HG02884 (cell line): Measurements from ENCODE around the gene OGDH.
A peak's percentile ranks its signal among the peaks of the same experiment; 100 is the strongest.
"Not testable (repeated sequence)": the region's sequence is repeated elsewhere in the genome, so short reads cannot be mapped to it uniquely, and the experiment has no call there.

Experiments used
- ATAC-seq: cut with Tn5 transposase; IDR thresholded peaks from one replicate; pipeline ENCODE4 v1.9.1; 2021; ENCODE audit warnings: mild to moderate bottlenecking, moderate library complexity; ENCODE audit not compliant: unreplicated experiment

Gene OGDH

DNA sequence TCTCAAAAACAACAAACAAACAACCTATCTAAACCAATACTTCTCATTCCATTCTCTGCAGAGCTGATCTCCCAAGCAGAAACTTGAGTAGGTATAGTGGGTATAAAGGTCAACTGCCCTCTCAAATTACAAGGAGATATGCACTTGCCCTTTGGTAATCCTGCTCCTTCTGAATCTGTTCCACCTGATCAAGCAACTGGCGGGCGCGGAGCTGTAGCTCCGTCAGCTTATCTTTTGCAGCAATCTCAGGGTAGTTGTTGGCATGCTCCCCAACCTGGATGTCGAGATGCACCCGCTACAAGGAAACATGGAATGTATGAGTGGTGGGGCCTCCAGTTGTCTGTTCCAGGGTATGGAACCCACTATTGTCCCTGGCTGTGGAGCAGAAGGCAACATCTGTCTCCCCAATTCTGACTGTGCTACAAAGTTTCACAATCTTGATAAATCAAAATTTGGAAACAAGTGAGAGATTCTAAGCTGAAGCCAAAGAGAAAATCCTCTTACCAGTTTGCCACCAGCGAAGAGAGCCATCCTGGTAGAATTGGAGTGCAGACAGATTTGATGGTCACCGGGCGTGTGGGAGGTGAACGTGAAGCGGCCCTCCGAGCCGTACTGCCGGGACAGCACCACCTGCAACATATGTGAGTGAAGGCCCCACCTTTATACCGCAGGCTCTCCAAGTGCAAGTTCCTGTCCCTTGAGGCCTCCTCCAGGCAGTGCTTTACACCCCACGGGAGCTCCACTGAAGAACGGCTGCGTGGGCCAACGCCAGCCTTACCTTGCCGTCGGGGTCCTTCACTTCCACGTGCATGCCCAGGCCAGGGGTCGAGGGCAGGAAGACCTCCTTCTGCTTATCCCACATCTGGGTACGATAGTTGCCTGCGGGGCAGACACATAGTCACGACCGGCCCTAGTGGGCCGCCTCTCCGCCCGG is 25.2 kb upstream of the OGDH start:
- ATAC-seq: peak; percentile 32

DNA sequence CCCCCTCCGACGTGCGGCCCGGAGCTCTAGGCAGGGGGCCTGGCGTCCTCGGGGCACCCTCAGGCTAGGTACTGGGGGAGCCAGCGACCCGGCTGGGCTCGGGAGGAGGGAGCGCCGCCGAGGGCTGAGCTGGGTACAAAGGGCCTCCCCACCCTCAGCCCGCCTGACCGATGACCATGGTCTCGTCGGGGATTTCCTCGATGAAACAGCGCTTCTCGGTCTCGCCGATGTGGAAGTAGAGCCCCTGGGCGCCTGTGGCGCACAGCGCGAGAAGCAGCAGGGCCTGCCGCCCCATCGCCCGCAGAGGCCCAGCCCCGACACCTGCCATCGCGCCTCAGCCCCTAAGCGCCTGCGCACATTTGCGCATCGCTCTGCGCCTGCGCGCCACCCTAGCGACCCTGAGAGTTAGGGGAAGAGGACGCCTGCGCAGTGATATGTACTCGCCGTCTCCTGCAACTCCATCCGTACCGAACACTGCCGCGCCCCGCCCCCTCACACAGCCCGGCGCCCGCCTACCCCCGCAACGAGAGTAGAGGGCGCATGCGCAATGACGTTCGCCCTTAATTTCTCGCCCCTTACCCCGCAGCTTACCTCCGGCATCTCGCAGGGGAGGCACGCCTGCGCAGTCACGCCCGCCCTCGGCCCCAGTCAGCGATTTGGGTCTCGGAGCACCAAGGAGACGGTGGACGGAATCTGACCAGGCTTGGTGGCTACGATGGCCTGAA is 24.4 kb upstream of the OGDH start, which contains the start of gene TMED4:
TSS of gene TMED4 (minus strand) at position 353 of the 725 bp plus-strand sequence. CDS start at position 328, 25 bp downstream.
- ATAC-seq: peak; percentile 76

DNA sequence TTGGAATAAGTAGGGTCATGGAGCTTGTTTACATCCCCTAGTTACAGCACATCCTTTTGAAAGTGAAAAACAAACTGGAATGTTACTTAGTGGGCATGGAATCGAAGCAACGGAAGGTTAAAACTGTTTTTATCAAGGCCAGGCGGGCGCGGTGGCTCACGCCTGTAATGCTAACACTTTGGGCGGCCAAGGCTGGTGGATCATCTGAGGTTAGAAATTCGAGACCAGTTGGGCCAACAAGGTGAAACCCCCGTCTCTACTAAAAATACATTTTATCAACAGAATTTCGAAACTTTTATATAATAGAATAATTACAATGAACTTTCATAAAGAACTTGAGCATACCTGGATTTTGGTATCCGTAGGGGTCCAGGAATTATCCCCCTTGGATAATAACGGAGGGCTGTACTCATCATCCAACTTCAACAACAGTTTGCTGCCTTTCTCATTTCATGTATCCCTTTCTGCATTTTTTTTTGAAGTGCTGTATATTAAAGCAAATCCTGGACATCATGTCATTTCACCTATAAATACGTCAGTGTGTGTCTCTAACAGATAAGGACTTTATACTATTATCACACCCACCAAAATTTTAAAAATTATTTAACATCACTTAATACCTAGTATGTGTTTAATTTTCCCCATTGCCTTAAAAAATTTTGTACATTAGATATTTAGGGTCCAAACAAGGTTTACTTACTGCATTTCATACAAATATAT is 23.1 kb upstream of the OGDH start:
- ATAC-seq: no peak

DNA sequence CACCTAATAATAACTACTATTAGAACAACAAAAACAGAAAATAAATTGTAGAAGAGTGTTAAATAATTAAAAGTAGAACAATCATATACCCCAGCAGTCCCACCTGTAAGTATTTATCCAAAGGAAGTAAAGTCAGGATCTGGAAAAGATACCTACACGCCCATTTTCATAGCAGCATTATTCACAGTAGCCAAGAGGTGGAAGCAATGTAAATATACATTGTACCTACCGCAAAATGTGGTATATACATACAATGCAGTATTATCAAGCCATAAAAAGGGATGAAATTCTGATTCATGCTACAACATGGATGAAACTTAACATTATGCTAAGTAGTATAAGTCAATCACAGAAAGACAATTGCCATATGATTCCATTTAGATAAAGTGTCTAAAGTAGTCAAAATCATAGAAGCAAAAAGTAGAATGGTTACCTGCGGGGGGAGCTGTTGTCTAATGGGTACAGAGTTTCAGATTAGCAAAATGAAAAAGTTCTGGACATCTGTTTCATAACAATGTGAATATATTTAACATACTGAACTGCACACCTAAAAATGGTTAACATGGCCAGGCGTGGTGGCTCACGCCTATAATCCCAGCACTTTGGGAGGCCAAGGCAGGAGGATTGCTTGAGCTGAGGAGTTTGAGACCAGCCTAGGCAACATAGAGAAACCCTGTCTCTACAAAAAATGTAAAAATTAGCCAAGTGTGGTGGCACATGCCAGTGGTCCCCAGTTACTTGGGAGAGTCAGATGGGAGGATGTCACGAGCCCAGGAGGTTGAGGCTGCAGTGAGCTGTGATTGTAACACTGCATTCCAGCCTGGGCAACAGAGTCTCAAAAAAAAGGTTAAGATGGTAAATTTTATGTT is 18.4 kb upstream of the OGDH start:
- no peak for ATAC-seq

DNA sequence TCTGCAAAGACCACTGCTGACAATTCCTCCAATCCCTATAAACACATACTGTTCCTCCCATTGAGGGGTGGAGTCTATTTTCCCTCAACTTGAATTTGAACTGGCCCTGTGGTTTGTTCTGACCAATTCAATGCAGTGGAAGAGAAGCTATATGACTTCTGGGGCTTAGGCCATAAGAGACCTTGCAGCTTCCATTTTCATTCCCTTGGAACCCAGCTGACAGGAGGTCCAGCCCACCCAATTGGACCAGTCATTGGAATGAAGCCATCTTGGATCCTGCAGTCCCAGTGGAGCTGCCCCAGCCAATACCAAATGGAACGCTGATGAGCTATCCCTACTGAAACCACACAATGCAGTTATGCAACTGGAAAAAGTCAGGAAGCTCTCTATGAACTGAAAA is 15.5 kb upstream of the OGDH start:
- ATAC-seq: no peak

DNA sequence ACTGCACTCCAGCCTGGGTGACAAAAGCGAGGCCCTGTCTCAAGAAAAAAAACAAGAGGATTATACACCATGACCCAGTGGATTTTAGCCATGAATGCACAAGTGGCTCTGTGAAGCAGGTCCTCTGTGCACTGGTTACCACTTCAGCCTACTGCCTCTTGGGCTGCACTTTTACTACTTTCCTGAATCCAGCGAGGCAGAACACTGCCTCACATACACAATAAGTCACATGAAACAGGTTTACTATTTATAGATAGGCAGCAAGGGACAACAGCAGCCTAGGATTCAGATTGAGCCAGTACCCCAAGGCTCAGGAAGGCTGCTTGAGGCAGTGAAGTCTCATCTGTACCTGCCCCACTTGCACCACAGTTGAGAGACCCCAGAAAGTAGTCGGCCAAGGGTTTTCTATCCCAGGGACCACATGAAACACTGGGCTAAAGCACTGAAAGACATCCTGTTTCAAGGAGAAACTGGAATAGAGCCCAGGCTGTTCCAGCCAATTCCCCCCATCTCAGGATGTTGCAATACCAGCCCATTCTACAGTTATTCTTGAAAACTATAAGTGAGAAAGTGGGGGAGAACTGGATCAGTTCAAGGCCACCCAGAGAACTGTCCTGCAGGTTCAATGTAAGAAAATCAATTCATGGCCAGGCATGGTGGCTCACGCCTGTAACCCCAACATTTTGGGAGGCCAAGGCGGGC is 10.3 kb upstream of the OGDH start:
- ATAC-seq: no peak

DNA sequence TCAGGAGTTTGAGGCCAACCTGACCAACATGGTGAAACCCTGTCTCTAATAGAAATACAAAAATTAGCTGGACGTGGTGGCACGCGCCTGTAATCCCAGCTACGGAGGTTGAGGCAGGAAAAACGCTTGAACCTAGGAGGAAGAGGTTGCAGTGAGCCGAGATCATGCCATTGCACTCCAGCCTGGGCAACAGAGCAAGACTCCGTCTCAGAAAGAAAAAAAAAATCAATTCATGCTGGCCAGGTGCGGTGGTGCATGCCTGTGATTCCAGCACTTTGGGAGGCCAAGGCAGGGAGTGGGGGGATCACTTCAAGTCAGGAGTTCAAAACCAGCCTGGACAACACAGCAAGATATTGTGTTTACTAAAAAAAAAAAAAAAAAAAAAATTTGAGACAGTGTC is 9.2 kb upstream of the OGDH start:
- not testable (repeated sequence) for ATAC-seq

DNA sequence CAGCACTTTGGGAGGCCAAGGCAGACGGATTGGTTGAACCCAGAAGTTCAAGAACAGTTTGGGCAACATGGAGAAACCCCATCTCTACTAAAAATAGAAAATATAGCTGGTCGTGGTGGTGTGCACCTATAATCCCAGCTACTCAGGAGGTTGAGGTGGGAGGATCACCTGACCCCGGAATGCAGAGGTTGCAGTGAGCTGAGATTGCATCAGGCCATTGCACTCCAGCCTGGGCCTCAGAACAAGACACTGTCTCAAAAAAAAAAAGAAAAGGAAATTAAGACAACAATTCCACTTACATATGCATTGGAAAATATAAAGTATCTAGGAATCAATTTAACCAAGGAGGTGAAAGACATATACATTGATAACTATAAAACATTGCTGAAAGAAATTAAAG is 7.2 kb upstream of the OGDH start:
- ATAC-seq: no peak

DNA sequence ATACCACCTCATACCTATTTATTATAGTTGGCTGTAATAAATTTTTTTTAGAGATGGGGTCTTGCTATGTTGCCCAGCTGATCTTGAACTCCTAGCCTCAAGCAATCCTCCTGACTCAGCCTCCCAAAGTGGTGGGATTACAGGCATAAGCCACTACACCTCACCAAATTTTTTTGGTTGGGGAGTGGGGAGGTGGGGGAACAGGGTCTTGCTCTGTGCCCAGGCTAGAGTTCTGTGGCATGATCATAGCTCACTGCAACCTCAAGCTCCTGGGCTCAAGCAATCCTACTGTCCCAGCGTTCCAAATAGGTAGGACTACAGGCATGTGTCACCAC is 3.9 kb upstream of the OGDH start:
- ATAC-seq: no peak

DNA sequence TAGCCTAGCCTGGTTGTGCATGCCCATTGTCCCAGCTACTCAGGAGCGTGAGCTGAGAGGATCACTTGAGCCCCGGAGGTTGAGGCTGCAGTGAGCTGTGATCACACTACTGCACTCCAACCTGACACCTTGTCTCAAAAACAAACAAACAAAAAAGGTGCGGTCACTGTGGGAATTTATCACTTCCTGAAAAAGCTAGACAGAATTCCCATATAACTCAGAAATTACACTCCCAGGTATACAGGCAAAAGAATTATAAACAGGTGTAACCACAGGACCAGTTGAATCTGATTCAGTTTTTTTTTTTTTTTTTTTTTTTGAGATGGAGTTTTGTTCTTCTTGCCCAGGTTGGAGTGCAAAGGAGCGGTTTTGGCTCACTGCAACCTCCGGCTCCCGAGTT is 3.2 kb upstream of the OGDH start:
- ATAC-seq: no peak

DNA sequence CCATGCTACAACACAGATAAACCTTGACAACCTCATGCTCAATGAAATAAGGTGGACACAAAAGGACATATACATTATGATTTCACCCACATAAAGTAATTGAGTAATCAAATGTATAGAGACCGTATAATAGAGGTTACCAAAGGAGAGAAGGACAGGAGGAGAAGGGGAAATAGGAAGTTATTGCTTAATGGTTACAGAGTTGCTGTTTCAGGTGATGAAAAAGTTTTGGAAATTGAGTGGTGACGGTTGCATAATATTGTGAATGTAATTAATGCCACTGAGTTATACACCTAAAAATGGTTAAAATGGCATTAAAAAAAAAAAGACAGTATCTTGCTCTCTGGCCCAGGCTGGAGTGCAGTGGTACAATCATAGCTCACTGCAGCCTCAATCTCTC is 1.5 kb upstream of the OGDH start:
- ATAC-seq: no peak

DNA sequence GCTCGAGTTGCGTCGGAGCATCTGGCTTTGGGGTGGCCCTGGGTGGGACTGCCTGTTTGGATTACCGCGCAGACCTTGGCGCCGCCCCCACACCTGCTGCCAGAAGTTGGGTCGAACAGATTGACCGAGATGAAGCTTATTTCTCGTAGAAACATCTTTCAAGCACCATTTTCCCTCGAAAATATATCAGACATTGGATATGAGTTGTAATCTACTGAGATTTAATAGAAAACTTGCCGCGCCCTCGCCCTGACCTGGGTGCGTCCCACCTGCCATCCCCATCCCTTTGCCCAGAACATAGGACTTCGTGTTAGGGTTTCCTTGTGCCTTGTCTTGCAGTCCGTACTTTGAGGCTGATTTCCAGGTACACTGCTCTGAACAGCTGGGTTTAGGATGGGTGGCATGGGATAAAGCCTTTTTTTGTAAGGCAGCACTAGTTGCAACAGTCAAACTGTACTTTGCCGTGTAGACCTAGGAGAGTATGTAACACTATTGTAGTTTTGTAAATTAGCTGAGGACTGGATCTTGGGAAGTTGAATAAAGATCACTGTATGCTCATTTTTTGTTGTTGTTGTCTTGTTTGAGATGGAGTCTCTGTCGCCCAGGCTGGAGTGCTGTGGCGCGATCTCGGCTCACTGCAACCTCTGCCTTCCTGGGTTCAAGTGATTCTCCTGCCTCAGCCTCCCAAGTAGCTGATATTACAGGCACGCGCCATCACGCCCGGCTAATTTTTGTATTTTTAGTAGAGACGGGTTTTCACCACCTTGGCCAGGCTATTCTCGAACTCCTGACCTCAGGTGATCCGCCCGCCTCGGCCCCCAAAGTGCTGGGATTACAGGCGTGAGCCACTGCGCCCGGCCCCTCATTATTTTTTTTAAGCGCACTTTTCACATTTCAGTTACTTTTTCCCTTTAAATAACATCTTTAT is 978 bp downstream of the OGDH start:
- ATAC-seq: no peak

DNA sequence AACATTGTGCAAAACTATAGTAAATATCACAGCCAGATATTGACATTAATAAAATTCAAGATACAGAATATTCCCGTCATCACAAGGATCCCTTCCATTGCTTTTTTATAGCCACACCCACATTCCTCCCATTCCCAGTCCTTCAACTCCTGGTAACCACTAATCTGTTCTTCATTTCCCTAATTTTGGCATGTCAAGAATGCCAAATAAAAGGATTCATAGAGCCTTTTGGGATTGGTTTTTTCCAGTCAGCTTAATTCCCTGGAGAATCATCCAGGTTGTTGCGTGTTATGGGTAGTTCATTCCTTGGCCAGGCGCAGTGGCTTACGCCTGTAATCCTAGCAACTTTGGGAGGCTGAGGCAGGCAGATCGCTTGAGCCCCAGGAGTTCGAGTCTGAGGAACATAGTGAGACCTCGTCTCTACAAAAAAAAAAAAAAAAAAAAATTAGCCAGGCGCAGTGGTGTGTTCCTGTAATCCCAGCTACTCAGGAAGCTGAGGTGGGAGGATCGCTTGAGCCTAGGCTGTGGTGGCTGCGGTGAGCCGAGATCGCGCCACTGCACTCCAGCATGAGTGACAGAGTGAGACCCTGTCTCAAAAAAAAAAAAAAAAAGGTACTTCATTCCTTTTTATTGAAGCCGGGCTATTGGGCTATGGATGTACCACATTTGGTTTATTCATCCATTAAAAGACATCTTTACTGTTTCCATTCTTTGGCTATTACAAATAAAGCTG is 2.7 kb downstream of the OGDH start:
- no peak for ATAC-seq

DNA sequence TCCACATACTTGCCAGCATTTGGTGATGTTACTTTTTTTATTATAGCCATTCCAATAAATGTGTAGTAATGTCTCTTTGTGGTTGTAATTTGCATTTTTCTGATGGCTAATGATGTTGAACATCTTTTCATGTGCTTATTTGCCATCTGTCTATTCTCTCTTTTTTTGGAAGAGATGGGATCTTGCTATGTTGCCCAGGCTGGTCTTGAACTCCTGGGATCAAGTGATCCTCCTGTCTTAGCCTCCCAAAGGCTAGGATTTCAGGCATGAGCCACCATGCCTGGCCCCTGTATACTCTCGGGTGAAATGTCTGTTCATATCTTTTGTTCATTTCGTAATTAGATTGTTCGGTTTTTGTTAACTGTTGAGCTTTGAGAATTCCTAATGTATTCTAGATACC is 3.4 kb downstream of the OGDH start:
- ATAC-seq: no peak

DNA sequence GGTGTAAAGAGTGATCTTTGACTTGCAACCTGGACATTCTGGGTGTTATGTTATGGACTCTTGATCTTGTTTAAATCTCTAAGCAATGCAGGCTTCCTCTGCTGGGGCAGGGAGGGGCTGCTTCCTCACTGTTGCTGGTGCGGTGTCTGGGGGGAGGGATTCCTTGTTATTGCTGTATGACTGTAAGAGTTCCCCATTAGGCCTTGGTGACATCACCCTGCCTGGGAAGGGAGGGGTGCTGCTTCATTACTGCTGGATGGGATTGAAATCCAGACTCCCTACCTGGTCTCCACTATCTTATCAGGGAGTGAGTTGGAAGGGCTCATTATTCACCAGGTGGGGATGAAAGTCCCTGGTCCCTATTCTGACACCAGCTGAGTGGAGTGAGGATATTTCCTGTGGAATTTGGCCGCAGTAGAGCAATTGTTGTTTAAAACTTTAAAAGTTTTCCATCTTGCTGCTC is 8.8 kb downstream of the OGDH start:
- ATAC-seq: no peak

DNA sequence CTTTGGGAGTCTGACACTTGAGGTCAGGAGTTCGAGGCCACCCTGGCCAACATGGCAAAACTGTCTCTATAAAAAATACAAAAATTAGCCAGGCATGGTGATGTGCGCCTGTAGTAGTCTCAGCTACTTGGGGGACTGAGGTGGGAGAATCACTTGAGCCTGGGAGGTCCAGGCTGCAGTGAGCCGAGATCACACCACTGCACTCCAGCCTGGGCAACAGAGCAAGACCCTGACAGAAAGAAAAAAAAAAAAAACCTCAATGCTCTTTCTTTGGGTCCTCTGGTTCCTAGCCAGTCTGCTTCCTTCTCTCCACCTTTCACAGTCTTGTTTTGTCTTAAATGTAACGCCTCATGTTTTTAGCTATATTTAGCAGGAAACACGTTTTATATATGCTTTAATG is 9.4 kb downstream of the OGDH start:
- no peak for ATAC-seq

DNA sequence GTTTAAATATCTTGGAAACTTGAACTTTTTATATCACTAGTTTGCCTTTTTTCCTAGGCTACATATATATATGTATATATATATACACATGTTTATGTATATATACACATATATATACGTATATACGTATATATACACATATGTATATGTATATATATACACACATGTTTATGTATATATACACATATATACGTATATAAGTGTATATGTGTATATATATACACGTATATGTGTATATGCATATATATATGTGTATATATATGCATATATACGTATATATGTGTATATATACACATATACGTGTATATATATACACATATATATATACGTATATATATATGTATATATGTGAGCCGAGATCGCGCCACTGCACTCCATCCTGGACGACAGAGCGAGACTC is 10.1 kb downstream of the OGDH start:
- ATAC-seq: no peak

DNA sequence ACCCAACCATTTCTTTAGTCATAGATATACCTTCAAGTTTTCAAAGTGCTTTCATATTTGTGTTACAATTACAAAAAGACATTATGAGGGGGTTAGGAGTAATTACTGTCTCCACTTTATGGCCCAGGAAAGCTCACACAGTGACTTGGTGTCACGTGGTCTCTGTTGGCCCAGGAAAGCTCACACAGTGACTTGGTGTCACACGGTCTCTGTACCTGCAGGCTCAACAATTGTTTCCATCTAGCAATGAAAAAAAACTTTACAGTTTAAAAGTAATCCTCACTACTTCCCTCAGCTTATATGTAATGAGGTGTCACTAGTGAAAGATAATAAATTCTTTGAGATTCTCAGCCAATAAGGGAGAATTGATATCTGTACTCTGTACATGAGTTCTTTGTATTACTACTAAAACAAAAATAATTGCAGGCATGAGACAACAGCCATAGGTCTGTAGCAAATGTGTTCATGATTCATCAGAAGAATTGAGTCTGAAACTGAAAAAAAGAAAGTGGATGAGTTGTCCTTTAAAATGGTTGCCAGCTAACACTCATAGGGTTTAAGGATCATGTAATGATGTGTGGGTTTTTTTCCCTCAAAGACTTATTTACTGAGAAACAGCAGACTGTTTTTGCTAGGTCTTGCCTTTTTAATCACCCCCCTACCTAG is 10.9 kb downstream of the OGDH start:
- ATAC-seq: no peak
